ENCODE measurements around the gene EMB.

DNA sequence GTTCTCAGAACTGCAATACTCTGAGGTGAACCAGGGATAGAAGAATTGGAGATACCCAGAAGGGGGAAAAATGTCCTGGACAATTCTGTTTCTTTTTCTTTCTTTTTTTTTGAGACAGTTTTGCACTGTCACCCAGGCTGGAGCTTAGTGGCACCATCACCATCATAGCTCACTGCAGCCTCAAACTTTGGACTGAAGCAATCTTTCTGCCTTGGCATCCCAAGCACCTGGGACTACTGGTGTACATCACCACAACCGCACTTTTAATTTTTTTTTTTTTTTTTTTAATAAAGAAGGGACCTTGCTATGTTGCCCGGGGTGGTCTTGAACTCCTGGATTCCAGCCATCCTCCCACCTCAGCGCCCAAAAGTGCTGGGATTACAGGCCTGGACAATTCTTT, 1.9 kb downstream of the EMB start:
- no peak for TF ChIP-seq SPI1 (IDR thresholded peaks at IDR 0.05; ENCODE audit: borderline replicate concordance, low read depth)
- TF ChIP-seq, protein P1, sequence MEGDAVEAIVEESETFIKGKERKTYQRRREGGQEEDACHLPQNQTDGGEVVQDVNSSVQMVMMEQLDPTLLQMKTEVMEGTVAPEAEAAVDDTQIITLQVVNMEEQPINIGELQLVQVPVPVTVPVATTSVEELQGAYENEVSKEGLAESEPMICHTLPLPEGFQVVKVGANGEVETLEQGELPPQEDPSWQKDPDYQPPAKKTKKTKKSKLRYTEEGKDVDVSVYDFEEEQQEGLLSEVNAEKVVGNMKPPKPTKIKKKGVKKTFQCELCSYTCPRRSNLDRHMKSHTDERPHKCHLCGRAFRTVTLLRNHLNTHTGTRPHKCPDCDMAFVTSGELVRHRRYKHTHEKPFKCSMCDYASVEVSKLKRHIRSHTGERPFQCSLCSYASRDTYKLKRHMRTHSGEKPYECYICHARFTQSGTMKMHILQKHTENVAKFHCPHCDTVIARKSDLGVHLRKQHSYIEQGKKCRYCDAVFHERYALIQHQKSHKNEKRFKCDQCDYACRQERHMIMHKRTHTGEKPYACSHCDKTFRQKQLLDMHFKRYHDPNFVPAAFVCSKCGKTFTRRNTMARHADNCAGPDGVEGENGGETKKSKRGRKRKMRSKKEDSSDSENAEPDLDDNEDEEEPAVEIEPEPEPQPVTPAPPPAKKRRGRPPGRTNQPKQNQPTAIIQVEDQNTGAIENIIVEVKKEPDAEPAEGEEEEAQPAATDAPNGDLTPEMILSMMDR (IDR thresholded peaks at IDR 0.05; ENCODE audit: insufficient read depth, low read length), result no peak
- no peak for TF ChIP-seq POLR2AphosphoS5 (IDR thresholded peaks at IDR 0.05; ENCODE audit: low read depth)
